ENCODE measurements around the gene MGLL.

DNA sequence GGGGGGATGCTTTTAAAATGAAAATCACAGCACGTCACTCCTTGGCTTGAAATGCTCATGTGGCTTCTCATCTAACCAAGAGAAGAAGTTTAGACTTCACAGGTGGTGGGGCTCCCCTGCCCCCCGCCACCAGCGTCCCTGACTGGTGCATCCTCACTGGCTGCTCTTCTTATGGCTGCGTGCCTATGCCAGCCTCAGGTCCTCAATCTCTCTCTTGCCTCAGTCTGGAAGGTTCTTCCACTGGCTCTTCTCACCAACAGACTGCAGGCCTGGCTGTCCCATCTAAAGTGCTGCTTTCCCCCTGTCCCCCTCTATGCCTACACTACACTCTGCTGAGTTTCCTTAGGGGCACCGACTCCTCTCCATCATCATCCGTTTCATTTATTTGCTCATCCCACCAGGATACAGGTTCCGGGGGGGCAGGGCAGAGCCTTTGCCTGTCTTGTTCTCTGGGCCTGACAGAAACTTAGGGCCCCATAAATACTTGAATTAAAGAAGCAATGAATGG lies 128.9 kb downstream of the MGLL start:
- TF ChIP-seq CTCF (IDR thresholded peaks at IDR 0.05 in 8 of 11, conservative IDR thresholded peaks at IDR 0.05 in 3 of 11) = no peak
- no peak for TF ChIP-seq POLR2AphosphoS5 (IDR thresholded peaks at IDR 0.05)
